ENCODE measurements around the gene HLA-DOA.

The HLA-DOA gene

GRCh38 chr6:33015798-33016197 lies 6.4 kb upstream of the HLA-DOA start:
- no peak for DNase-seq

- DNase-seq = peak; percentile 11
These were observed 5.6 kb upstream of the HLA-DOA start for GRCh38 chr6:33014841-33015634.

- no peak for DNase-seq
These were observed 4.2 kb upstream of the HLA-DOA start for GRCh38 chr6:33013608-33014007.

GRCh38 chr6:33010356-33010755 lies 965 bp upstream of the HLA-DOA start:
- no peak for DNase-seq

DNA sequence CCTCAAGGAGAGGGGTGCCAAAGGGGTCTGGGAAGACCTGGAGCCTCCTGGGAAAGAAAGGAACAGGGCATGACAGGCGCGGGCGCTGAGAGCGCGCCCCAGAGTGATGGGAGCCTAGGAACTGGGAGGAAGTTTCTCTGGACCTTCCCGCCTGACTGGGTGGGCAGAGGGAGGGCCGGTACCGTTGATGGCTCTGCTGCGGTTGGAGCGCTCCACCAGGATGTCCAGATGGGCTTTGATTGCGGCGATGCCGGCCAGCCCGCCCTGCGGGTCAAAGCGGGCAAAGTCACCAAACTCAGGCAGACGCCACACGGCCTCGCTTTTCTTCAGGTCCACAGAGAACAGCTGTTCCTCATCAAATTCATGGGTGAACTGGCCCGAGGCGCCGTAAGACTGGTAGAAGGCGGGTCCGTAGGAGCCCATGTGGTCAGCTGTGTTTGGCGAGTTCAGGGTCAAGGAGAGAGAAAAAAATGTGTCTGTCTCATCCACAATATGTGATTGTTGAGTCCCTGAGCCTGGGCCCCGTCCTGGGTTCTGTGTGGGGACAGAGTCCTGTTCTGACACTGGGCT lies 1.5 kb downstream of the HLA-DOA start:
- DNase-seq = no peak

GRCh38 chr6:33004940-33005339 lies 4.5 kb downstream of the HLA-DOA start:
- no peak for DNase-seq

GRCh38 chr6:33001685-33002084 lies 7.7 kb downstream of the HLA-DOA start:
- no peak for DNase-seq

- DNase-seq = no peak
These were observed 9.3 kb downstream of the HLA-DOA start for GRCh38 chr6:33000055-33000454.

GRCh38 chr6:32995448-32995847 lies 13.9 kb downstream of the HLA-DOA start:
- DNase-seq = no peak

DNA sequence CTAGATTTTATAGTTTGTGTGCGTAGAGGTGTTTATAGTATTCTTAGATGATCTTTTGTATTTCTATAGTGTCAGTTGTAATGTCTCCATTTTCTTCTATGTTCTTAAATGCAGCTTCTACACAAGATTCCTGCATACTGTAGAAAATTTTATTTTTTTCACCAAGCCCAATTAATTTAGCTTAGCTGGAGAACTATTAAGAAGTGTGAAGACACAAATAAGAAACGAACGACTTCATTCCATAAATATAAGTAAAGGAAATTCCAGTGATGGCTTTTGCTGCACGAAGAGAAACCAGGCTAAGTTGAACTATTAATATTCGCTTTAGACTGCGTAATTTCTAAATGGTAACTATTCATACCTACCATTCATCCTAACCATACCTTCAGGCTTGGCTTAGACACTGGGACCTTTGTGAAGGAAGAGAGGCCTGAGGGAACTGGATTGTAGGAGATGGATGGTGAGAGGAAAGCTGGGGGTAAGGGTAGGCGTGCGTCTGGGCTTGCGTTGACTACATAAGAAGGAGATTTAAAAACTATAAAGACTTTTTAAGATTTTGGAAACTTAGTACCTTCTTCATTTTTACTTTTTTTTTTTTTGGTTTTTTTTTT lies 15.9 kb downstream of the HLA-DOA start:
- DNase-seq = no peak

DNA sequence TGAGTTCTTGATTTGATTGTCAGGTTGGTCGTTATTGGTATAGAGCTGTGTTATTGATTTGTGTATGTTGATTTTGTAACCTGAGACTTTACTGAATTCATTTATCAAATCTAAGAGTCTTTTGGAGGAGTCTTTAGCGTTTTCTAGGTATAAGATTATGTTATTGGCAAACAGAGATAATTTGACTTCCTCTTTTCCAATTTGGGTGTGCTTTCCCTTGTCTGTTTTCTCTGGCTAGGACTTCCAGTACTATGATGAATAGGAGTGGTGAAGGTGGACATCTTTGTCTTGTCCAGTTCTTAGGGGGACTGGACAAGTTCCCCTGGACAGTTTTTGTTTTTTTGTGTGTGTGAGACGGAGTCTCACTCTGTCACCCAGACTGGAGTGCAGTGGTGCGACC lies 17.4 kb downstream of the HLA-DOA start:
- DNase-seq = no peak

- no peak for DNase-seq
These were observed 20.0 kb downstream of the HLA-DOA start for GRCh38 chr6:32989368-32989767.

GRCh38 chr6:32984622-32985389 lies 24.6 kb downstream of the HLA-DOA start:
- peak; percentile 86 for DNase-seq

GRCh38 chr6:32983964-32984621 lies 25.3 kb downstream of the HLA-DOA start:
- no peak for DNase-seq

DNA sequence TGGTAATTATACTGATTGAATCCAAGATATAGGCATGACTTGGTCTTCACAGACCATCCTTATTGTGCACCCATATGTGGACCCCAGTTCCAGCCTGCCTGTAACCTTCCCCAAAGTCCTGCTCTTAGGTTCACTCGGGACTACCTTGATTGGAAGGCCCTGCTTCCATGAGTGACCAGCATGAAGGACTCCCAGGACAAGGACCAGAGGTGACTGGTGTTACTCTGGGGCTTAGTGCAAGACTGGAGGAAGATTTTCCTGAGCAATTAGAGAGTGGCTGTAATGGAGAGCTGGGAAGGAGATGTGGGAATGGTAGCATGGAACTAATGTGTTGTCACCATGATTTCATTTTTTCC lies 25.9 kb downstream of the HLA-DOA start:
- DNase-seq = no peak

GRCh38 chr6:32982702-32983492 lies 26.5 kb downstream of the HLA-DOA start:
- DNase-seq = no peak

DNA sequence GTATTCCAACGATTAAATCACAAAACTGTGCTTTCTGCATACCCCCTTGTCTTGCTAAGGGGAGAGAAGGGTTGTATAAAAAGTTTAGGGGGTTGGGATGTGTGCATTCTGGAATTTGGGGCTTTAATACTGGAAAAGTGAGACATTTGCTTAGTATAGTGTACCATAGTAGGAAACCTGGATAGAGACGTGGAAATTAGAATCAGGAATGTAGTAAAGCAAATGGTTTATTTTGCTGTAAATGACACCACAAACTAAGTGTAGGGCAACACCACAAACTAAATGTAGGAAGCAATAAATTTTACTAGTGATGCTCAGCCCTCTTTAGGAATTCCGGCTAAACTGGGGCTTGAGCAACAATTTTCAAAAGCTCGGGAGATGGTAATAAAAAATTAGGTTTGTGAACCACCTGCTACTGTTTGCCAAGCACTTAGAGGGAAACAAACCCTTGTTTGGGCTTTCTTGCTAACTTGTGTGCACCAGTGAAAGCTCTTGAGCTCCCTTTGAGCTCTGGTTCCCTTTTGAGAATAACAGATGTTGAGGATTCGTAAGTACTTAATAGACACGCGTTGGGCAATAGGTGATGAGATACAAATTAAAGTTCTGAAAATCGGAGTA lies 27.2 kb downstream of the HLA-DOA start:
- DNase-seq = no peak

- no peak for DNase-seq
These were observed 28.8 kb downstream of the HLA-DOA start for GRCh38 chr6:32980488-32981038.

GRCh38 chr6:32979720-32980487 lies 29.5 kb downstream of the HLA-DOA start:
- DNase-seq = no peak

- DNase-seq = no peak
These were observed 31.5 kb downstream of the HLA-DOA start for GRCh38 chr6:32977953-32978324.

Data from effector CD8-positive, alpha-beta T cell (primary cell).